ENCODE measurements around the gene ZNF581.

ZNF581 gene

GRCh38 chr19:55674841-55675660 lies 31.6 kb downstream of the ZNF581 start, which contains the start of gene EPN1:
EPN1 (plus strand) TSS chr19:55675226; CDS start chr19:55678628, 3,402 bp downstream.
- no peak for TF ChIP-seq CTCF (conservative IDR thresholded peaks at IDR 0.05; ENCODE audit: low read depth, low read length)
- peak within 1 kb of the TSS; percentile 82 for H3K4me3 ChIP-seq (ENCODE audit: low read depth, low read length)
- DNase-seq (ENCODE audit: low read depth): peak; percentile 97

DNA sequence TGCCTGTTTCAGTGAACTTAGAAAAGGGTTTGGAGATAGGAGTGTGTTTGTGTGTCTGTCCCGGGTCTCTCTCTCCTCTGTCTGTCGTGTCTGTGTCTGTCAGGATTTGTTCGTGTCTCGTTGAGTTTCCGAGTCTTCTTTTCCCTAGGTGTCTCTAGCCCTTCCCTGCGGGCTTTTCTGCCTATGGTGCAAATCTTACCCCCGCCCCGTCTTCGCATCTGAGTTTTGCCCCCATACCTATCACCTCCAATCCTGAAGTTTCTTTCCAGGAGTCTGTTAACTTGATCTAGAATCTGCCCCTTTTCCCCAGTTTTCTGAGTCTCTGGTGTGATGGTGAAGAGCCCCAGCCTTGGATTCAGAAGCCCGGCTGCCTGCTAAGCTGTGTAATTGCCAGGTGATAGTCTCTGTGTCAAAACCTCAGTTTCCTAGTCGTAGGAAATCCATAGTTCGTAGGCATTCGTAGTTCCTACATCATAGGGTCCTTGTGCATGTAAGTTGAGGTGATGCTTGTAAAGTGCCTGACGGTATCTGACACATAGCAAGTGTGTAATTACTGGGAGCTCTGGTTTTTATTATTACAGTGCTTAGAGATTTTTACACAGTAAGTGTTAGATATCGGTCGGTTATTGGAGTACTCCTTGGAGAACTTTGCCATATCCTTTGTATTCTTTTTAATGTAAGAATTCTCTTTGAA lies 32.4 kb downstream of the ZNF581 start:
- no peak for TF ChIP-seq CTCF (conservative IDR thresholded peaks at IDR 0.05; ENCODE audit: low read depth, low read length)
- no peak for DNase-seq (ENCODE audit: low read depth)

DNA sequence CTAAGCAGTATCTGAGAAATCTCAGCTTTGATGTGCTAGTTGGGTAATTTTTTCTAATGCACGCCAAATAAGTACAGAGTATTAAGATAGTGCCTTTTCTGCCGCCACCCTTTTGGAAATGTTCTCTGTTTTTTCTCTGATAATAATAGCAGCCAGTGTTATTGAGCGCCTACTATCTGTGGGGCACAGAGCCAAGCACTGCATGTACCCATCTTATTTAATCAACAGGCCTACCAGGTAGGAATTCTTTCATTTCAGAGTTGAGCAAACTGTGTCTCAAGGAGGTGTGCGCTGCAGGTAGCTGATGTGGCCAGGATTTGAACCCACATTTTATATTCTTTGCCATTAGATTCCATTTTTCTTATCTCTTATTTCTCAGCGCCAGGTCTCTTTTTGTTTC lies 32.9 kb downstream of the ZNF581 start:
- TF ChIP-seq CTCF (conservative IDR thresholded peaks at IDR 0.05; ENCODE audit: low read depth, low read length): peak; percentile 30

More for the DNA sequence above, 32.4 kb downstream of the ZNF581 start:
- H3K4me3 ChIP-seq (ENCODE audit: low read depth, low read length): peak overlapping the region; percentile 82

GRCh38 chr19:55676889-55677505 lies 33.5 kb downstream of the ZNF581 start:
- H3K4me3 ChIP-seq (ENCODE audit: low read depth, low read length): peak overlapping the region; percentile 4
- no peak for TF ChIP-seq CTCF (conservative IDR thresholded peaks at IDR 0.05; ENCODE audit: low read depth, low read length)
- DNase-seq (ENCODE audit: low read depth): no peak

More for the DNA sequence above, 32.9 kb downstream of the ZNF581 start:
- peak overlapping the region; percentile 82 for H3K4me3 ChIP-seq (ENCODE audit: low read depth, low read length)
- DNase-seq (ENCODE audit: low read depth): peak; percentile 31

GRCh38 chr19:55677572-55678028 lies 34.2 kb downstream of the ZNF581 start:
- TF ChIP-seq CTCF (conservative IDR thresholded peaks at IDR 0.05; ENCODE audit: low read depth, low read length): no peak
- peak; percentile 19 for DNase-seq (ENCODE audit: low read depth)
- no peak overlapping the region for H3K4me3 ChIP-seq (ENCODE audit: low read depth, low read length)

- no peak for TF ChIP-seq CTCF (conservative IDR thresholded peaks at IDR 0.05; ENCODE audit: low read depth, low read length)
- DNase-seq (ENCODE audit: low read depth): no peak
- no peak overlapping the region for H3K4me3 ChIP-seq (ENCODE audit: low read depth, low read length)
Observed at GRCh38 chr19:55678121-55678671, 34.7 kb downstream of the ZNF581 start.
